ENCODE data around the gene NFKBIL1.
"Not testable (repeated sequence)": the region's sequence is repeated elsewhere in the genome, so short reads cannot be mapped to it uniquely, and the experiment has no call there.

The NFKBIL1 gene

DNA sequence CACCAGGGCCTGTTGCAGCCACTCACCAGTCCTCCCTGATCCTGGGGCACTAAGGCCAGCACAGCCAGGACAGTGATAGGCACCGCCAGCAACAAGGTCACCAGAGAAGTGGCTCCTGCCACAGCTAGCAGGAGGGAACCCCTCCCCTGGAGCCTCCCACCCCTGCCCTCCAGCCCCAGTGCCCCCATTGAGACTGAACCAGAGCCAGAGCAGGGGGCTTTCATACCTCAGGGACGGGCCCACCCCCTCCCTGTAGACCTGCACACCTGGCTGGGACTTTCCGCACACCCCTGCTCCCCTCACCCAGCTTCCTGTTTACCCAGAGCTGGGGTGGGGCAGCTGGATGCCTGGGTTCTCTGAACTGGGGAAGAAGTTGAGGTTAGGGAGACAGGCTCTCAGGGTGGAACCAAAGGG, 34.8 kb downstream of the NFKBIL1 start, which contains the start of gene LTB:
TSS of gene LTB (minus strand) at position 195 of the 414 bp plus-strand sequence. CDS start at position 188, 7 bp downstream.
- DNase-seq: no peak

DNA sequence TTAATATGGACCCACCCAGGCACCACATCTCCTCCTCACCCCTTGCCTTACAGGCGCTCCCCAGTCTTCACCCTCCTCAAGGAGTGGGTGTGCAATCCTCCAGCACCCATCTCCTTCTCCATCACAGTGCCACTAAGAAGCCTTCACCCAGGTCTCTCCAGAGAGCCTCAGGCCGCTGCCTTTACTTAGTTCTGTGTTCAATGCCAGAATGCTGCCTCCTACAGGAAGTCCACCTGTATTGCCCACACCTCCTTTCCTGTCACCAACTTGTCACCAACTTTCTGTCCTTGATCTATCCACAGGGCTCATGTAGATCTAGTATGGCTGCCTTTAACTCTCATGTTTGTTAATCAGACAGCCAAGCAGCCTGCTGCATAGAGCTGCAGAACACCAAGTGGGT, 38.1 kb downstream of the NFKBIL1 start:
- peak; percentile 14 for DNase-seq

DNA sequence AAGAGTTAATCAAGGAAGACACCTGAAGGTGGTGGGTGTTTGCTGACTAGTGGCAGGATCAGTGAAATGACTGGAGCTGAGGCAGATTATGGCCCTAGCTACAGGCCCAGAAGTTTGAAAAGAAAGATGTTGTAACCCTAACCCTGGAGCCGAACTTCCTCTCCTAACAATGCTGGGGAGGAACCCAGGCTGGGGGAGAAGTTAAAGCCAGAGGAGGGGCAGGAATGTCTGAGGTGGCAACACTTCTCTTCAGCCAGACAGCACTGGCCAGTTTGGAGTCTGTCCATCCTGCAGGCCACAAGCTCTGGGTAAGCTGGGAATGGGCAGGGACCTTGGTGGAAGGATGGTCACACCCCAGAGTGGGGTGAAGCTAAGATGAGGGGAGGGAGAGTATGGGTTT, 38.6 kb downstream of the NFKBIL1 start, which contains the start of gene LST1:
TSS of gene LST1 (plus strand) at position 270 of the 400 bp plus-strand sequence. CDS start 1,023 bp downstream, outside the sequence.
- DNase-seq: no peak

- no peak for DNase-seq
These were observed 39.3 kb downstream of the NFKBIL1 start for GRCh38 chr6:31586599-31587281.

GRCh38 chr6:31587791-31588777, 40.7 kb downstream of the NFKBIL1 start:
- DNase-seq: no peak

DNA sequence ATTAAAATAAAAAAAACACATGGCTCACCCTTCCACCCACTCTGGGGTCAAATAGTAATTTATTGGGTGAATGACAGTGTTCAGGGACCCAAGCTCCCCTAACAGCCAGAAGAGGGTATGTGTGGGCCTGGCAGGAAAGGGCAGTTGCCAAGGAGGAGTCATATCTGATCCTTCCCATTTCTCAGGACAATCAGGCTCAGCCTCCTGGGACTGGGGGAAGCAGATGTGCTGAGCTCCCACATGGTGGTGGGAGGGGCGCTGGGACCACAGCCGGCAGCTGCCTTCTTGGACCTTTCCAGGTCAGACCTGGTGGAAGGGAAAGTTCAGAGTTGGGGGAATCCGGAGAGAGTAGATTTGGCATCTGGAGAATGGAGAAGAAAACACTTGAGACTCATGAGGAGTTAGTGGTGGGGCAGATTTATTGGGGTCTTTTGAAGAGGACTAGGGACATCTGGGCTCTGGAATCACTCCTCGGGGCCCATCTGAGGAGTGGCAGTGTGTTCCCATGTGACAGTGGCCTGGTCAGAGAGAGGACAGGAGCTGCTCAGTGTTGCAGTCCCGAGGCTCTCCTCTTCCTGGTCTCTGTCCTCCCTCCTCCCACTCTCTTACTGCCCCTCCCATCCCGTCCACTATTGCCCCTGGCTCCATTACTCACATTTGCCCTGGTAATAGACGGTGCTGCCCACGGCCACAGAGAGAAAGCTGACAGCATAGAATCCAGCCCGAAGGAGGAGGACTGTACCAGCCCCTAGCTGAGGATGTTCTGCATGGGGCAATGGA, 41.7 kb downstream of the NFKBIL1 start:
- no peak for DNase-seq

GRCh38 chr6:31590691-31591090, 43.3 kb downstream of the NFKBIL1 start:
- DNase-seq: not testable (repeated sequence)

GRCh38 chr6:31592396-31592771, 45.0 kb downstream of the NFKBIL1 start:
- DNase-seq: no peak

- peak; percentile 26 for DNase-seq
These were observed 49.6 kb downstream of the NFKBIL1 start for GRCh38 chr6:31597006-31597405.

- DNase-seq: no peak
These were observed 59.9 kb downstream of the NFKBIL1 start for GRCh38 chr6:31607317-31607716.

Measured in HCEC 1CT (cell line).